ENCODE data around the gene DNM2.

The DNM2 gene

DNA sequence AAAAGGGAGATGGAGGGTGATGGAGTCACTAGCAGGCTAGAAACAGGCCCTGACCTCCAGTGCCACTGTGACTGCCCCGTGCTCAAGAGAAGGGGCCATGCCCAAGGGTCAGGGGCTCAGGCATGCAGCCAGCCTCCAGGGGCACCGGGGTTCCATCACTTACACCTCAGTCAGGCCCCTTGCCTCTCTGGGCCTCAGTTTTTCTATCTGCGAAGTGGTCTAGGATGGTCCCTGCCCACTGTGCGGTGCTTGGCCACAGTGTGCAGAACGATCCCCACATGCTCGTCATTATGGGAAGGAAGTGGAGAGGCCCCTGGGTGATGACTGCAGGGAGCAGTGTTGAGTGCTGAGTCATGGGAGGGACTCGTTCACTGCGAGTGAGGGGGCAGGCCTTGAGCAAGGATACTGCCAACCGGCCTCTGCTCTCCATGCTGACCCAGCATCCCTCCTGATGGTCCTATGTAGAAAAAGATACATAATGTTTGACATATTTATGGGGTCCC lies 95.1 kb downstream of the DNM2 start:
- DNase-seq (ENCODE audit: low read depth, low spot score): peak; percentile 73

DNA sequence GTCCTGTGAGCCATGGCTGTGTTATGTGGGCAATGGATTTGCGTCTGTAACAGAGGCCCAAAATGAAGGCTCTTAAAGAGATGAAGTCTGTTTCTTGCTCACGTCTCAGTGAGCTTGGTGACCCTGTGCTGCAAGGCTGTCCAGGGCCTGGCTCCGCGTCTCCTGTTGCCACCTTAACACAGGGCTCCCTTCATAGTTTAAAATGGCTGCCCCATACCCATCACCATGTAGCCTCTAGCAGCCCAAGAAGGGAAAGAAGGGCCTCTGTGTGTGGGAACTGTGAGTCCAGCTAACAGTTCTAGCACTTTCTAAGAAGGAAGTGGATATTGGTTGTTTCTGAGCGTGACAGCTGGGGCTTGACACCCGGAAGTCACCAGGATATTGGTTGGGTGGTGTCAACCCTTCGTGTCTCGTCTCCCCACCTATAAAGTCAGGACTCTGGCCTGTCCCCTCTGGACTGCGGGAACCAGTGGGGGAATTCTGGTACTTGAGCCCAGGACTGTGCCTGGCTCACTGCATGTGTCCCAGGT lies 97.2 kb downstream of the DNM2 start:
- DNase-seq (ENCODE audit: low read depth, low spot score): no peak

DNA sequence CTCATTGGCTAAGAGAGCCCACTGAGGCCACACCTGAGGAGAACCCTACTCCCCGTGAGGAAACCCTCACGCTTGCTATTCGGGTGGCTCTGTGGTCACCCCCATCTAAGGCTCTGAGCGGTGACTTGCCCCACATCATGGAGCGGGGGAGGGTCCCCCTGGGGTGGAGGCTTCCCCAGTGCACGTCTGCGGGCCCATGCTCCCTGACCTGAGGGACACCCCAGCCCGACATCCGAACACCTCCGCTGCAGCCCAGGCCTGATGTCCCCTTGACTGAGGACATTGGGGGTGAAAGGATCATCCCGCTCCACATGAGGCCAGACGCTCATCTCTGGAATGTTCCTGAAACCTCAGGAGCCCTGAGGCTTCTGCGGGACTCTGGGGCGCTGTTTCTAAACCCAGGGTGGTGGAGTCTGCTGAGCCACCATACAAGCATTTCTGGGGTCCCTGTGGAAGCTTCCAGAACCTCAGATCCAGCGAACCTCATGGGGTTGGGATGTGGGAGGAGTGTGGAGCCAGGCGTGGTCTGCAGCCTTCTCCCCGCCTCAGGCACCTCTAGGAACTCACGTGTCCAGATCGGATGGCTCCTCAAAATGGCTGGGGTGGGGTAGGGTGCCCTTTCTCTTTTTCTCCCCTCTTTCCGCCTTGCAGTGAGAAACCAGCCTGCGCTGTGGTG lies 98.2 kb downstream of the DNM2 start:
- peak; percentile 15 for DNase-seq (ENCODE audit: low read depth, low spot score)

DNA sequence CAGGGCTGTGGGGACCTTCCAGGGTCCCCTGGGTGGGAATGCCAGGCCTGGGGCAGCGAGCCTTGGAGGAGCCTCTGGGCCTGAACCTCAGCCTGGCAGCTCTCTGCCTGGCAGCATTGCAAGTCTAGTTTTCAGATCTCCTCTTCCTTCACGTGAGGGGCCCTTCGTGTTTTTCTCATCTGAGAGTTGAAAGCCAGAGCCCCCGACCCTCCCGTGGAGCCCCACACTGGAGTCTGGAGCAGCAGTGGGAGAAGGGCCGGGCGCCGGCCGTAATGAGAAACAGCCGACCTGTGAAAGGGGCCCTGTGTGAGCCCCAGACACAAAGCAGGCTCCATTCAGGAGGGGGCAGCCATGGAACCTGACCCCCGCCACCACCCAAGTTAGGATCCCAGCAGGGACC lies 98.8 kb downstream of the DNM2 start:
- DNase-seq (ENCODE audit: low read depth, low spot score): no peak

DNA sequence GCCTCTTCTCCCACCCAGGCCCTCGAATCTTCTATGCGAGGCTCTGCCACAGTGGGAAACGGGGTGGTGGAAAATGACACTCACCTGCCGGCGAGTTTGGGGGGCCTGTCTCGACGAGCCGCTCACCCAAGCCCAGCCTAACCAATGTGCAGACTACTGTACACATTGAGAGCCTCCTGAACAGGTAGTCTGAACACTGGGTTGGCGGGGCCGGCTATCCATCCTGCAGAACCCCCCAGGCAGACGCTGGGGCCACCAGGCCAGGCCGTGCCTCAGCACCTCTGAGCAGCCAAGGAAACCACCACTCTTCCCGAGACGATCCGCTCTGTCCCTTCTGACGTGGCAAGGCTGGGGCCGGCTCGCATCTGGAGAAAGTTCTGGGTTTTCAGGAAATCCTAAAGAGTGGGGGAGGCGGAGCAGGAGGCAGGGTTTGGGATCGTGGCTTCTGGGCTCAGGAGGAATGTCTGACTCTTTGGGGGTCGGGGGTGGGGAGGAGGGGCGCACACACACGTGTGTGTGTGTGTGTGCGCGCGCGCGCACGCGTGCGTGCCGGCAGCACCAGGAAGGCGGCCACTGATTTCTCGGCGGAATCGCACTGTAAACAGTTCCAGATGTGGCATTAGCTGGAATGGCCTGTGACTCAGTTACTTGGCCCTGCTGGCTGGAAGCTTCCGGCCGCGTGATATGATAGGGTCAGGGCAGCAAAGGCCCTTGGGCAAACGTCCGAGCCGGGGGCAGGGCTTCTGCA lies 99.6 kb downstream of the DNM2 start:
- DNase-seq (ENCODE audit: low read depth, low spot score): peak; percentile 83

DNA sequence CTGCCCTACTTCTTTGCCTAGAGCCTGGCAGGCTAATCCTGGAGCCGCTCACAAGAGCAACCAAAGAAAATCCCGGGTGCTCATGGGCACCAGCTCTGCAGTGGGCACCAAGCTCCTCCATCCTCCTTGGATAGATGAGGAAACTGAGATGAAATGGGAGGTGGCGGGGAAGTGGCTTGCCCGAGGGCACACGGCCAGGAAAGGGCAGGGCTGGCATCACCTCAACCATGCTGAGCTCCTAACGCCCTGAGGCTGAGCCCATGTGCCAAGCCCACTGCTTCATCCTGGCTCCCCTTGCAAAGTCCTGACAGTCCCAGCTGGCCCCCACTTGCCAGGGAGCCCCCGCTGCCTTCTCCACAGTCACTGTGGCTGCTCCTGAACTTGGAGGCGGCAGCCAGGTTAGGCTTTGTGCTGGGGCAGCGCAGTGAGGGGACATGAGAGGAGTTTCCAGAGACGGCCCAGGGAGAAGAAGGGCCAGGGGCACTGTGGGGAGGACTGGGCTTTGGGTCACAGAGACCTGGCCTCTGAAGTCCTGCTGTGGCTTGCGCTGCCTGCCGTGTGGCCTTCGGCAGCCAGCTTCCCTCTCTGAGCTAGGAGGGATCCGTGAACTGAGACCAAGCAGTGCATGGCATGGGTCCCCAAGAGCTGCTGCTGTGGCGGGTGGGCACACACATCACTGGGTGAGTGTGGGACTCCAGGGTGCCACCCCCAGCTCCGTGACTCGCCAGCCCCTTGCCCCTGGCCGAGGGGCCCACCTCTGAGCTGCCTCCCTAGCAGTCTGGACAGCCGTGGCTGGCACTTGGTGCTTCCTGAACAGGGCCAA lies 100.6 kb downstream of the DNM2 start:
- no peak for DNase-seq (ENCODE audit: low read depth, low spot score)

DNA sequence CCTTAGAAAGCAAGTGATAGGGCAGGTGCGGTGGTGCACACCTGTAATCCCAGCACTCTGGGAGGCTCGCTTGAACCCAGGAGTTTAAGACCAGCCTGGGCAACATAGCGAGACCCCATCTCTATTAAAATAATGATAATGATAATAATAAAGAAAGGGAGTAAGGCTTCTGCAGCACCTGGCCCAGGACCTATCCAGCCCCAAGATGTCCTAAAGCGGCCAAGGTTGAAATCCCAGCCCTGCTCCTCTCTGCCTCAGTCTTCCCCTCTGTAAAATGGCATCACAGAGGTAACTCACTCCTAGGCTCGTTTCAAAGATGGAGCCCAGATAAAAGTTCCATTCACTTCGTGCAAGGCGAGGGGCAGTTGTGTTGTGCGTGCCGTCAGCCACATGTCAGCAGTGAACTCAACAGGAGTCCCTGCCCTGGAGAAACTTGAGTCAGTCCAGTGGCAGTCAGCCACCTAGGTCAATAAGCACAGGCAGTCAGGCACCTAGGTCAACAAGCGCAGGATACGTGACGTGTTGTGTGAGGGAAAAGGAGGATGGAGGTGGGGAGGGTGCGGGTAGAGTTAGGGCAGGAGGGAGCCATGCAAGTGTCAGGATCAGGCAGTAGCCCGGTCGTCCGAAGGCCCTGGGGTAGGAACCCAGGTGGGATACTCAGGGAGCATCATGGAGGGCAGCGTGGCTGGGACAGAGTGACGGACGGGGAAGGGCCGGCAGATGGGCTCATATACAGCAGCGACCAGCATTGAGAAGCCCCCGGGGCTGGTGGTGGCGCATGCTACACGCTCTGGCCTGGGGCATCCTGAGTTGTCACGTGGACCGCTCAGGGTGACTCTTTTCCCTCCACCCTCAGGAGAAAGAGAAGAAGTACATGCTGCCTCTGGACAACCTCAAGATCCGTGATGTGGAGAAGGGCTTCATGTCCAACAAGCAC lies 101.5 kb downstream of the DNM2 start:
- no peak for DNase-seq (ENCODE audit: low read depth, low spot score)

DNA sequence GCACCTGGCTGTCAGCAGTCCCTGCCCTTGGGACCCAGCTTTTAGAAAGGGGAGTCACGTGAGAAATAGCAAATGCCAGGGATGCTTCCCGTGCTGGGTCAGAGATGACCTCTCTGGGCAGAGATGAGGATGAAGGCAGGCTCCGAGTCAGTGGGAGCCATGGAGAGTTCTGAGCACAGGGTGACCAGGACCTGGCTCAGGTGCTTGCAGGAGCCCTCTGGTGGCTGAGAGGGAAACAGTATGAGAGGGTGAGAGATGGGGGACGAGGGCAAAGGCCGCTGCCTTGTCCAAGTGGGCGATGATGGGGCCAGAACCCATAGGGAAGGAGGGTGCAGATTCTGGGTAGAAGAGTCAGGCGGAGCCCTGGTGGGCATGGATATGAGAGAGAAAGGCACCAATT lies 102.3 kb downstream of the DNM2 start:
- no peak for DNase-seq (ENCODE audit: low read depth, low spot score)

DNA sequence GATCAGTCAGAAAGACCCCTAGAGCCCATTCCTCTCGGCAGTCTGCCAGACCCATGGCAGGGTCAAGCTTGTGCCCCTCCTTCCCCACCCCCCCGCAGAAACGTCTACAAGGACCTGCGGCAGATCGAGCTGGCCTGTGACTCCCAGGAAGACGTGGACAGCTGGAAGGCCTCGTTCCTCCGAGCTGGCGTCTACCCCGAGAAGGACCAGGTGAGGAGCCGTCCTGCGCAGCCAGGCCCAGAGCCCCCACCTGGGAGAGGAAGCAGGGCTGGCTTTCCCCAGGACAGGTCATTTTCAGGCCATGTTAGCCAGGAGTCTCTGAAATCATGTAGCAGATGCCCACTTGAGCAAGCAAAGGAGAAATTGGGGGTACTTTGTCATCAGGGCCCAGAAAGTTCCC lies 105.8 kb downstream of the DNM2 start:
- no peak for DNase-seq (ENCODE audit: low read depth, low spot score)

DNA sequence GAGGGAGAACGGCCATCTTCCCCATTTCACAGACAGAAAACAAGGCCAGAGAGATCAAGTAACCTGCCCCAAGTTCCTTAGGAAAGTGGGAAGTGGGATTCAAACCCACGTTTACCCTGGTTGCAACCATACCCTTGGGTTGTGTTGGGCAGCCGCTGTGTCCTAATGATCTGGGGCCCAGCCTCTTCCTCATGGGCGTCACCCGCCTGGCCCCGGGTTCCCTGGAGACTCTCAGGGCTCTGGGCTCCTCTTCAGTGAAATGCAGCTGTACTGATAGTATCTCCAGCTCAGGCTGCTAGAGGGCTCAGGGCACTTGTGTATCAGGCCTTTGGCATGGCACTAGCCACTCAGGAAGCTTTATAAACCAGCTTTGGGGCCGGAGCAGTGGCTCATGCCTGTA lies 108.4 kb downstream of the DNM2 start:
- DNase-seq (ENCODE audit: low read depth, low spot score): no peak

DNA sequence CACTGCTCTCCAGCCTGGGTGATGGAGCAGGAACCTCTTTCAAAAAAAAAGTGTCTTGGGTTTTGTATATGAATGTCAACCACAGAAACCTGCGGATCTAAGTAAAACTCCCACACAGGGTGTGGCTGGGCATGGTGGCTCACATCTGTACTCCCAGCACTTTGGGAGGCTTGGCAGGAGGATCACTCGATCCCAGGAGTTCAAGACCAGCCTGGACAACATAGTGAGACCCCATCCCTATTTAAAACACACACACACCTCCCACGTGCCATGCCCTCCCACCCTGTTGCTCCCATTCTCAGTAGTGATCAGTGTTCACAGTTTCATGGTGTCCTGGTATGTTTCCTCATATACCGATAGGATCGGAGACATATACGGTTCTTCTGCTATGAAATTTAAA lies 109.0 kb downstream of the DNM2 start:
- no peak for DNase-seq (ENCODE audit: low read depth, low spot score)

DNA sequence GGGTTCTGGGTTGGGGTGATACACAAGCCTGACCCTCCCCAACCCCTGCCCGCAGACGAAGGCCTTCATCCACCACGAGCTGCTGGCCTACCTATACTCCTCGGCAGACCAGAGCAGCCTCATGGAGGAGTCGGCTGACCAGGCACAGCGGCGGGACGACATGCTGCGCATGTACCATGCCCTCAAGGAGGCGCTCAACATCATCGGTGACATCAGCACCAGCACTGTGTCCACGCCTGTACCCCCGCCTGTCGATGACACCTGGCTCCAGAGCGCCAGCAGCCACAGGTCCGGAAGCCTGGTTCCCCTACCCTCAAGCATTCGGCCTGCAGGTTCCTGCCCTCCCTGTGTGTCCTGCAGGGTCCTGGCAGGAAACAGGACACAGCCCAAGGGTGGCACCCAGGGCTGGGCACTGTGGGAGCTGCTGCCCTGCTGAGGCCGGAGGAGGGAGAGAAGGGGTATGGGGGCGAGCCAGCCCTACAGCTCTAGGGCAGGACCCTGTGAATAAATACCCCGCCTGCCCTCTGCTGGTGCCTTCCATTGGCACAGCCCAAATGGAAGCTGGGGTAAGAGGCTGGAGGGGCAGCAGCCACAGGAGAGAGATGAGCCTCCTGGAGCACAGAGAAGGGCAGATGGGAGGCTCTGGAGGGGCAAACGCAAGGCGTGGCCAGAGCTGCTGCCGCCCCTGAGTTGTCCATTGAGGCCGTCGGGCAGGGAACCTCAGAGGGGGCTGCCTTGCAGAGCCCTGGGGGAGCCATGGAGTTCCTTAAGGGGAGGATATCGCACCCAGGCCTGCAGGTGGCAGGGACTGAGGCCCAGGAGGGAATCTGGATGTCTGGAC lies 111.3 kb downstream of the DNM2 start:
- DNase-seq (ENCODE audit: low read depth, low spot score): no peak

DNA sequence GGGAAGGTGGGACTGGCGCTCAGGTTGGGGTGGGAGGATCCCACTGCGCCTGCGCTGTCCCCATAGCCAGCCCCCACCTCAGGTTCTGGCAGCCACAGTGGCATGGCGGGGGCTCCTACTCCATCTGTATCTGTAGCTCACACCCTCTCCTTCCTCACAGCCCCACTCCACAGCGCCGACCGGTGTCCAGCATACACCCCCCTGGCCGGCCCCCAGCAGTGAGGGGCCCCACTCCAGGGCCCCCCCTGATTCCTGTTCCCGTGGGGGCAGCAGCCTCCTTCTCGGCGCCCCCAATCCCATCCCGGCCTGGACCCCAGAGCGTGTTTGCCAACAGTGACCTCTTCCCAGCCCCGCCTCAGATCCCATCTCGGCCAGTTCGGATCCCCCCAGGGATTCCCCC lies 112.1 kb downstream of the DNM2 start:
- DNase-seq (ENCODE audit: low read depth, low spot score): no peak

DNA sequence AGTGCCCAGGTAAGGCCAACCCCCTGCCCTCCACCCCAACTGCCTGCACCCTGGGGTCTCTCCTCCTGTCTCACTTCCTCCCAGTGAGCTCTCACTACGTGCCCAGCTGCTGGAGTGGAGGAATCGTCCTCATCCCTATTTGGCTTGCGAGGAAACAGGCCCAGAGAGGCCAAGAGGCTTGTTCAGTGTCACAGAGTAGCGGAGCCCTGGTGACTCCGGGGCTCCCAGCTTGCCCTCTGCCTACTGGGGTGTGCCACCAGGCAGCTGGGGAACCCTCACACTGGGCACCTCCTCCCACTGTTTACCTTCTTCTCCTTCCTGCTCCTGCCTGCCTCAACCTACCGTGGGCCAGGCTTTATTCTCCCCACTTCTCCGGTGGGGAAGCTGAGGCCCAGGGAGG lies 112.5 kb downstream of the DNM2 start:
- DNase-seq (ENCODE audit: low read depth, low spot score): no peak

DNA sequence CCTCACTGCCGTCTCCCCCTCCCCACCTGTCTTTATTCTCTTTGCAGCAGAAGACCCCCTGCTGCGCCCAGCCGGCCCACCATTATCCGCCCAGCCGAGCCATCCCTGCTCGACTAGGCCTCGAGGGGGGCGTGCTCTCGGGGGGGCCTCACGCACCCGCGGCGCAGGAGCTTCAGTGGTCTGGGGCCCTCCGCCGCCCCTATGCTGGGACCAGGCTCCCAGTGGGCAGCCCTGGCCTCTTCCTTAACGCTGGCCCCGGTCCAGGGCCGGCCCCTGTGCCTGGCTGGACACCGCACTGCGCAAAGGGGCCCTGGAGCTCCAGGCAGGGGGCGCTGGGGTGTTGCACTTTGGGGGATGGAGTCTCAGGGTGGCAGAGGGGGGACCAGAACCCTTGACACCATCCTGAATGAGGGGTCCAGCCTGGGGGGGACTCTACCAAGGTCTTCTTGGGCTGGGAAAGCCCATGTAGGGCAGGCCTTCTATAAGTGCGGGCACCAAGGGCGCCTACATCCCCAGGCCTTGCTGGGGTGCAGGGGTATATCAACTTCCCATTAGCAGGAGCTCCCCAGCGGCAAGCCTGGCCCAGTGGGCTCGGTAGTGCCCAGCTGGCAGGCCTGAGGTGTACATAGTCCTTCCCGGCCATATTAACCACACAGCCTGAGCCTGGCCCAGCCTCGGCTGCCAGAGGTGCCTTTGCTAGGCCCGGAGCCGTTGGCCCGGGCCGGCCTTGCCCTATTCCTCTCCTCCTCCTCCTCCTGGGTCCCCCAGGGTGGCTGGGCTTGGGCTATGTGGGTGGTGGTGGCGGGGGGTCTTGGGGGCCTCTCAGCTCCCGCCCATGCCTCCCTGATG lies 113.3 kb downstream of the DNM2 start:
- no peak for DNase-seq (ENCODE audit: low read depth, low spot score)

DNA sequence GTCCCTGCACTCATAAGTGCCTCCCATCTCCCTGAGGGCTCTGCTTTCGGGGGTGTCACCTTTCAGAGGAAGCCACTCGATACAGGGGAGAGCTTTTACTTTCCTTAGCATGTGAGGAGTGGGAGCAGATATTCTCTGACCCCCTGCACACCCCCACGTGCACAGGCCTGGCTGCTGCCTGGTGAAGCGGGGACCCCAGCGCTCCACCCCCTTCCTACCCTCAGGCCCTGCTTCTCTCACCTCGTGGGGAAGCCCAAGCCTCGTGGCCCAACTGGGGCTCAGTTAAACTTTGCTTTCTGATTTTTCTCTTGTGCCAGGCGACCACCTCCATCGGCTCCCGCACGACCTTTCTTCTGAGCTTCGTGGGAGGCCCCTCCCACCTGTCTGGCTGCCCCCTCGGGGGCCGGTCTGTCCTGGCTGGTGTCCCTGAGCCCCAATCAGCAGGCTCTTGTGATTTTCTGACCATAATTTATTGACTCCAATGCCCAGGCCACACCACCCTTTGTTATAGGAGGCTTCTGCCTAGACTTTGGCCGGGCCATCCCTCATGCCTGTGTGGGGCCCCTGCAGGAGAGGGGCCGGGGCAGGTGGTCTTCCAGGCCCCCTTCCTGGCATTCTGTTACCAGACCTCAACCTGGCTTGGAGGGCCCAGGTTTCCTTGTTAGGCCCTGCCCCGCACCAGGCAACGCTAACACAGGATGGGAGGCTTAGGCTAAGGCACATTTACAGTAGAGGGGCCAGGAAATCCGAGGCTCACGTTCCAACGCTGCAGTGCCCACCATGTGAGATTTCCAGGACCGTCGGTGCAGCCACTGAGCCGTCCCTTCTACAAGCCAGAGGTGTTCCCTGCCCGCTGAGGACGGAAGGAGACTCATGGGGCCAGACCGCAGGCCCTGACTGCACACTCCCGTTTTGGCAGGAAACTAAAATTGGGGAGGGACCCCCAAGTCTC lies 114.4 kb downstream of the DNM2 start:
- no peak for DNase-seq (ENCODE audit: low read depth, low spot score)

DNA sequence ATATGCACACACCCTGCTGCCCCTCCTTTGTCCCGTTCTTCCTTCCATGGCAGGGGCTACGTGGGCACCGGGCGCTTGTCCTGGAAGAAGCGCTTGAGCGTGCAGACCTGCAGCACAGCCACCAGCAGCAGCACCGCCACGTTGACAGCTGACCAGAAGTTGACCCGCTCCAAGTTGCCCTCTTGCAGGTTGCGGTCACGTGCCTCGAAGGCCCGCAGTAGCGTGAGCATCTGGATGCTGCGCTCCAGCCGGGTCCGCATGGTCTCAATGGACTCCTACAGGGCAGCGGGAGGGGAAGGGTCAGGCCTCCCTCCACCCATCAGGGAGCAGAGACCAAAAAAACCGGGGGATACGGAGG lies 115.0 kb downstream of the DNM2 start:
- DNase-seq (ENCODE audit: low read depth, low spot score): no peak

DNA sequence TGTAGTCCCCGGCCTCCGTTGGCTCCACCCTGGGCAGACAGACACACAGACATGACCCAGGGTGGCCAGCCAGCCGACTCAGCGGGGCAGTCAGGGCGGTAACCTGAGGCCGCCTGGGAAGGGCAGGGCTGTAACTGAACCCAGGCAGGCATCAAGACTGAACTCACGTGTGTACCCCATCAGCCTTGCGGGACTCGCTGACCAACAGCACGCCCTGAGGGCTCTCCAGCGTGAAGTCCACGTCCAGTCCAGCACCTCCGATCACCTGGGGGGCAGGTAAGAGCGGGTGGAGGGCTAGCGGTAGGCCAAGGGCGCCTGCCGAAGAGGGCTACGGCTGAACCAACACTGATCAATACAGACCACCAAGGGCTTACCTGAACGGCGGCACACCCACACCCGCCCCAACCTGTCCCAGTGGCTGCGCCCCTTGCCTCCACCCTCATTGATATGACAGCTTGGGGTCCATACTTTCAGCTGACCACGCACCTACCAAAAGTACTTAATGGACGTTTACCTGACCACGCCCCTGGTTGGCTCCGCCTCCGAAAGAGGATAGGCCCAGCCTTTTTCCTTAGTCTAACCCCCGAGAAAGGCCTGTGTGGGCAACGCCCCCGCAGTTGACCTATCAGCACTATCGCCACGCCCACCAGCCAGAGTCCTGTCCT lies 117.3 kb downstream of the DNM2 start:
- peak; percentile 96 for DNase-seq (ENCODE audit: low read depth, low spot score)

All from smooth muscle cell of the brain vasculature (primary cell).